Mesenchymal stem cell (in vitro differentiated cells and primary cell): Measurements from ENCODE around the gene RABGAP1L.

Experiments
- DNase-seq: peaks from one replicate; pipeline ENCODE4 v3.0.0-alpha.2; 2013
- H2AFZ ChIP-seq: one replicate; pipeline ENCODE4 v1.6.1; 2013; ENCODE audit warnings: low read depth, mild to moderate bottlenecking, control low read depth, inconsistent platforms, low read length, moderate library complexity
- H2AK5ac ChIP-seq: 2 replicates; pipeline ENCODE4 v1.6.1; 2013; ENCODE audit warnings: low read length, moderate library complexity, mild to moderate bottlenecking, inconsistent platforms; ENCODE audit not compliant: severe bottlenecking
- H2BK120ac ChIP-seq: one replicate; pipeline ENCODE4 v1.6.1; 2013; ENCODE audit warnings: low read depth, mild to moderate bottlenecking, inconsistent platforms, low read length, moderate library complexity
- H2BK12ac ChIP-seq, 2 experiments: one replicate each; pipeline ENCODE4 v1.6.1; 2013; ENCODE audit warnings: inconsistent platforms in 2 of 2, low read length in 2 of 2, mild to moderate bottlenecking in 2 of 2, moderate library complexity in 2 of 2, control low read depth in 1 of 2
- H2BK15ac ChIP-seq: one replicate; pipeline ENCODE4 v1.6.1; 2013; ENCODE audit warnings: mild to moderate bottlenecking, low read depth, inconsistent platforms; ENCODE audit not compliant: poor library complexity, severe bottlenecking
- H2BK5ac ChIP-seq: 2 replicates; pipeline ENCODE4 v1.6.1; 2013; ENCODE audit warnings: low read depth, mild to moderate bottlenecking, low read length, control low read depth, inconsistent platforms; ENCODE audit not compliant: poor library complexity, severe bottlenecking
- H3K14ac ChIP-seq, 2 experiments: one replicate each; pipeline ENCODE4 v1.6.1; 2013; ENCODE audit warnings: inconsistent platforms in 2 of 2, low read length in 2 of 2, control low read depth in 1 of 2, mild to moderate bottlenecking in 1 of 2, moderate library complexity in 1 of 2
- H3K18ac ChIP-seq, 2 experiments: one replicate each; pipeline ENCODE4 v1.6.1; 2013; ENCODE audit warnings: inconsistent platforms in 2 of 2, low read length in 2 of 2, control low read depth in 1 of 2, low read depth in 1 of 2, mild to moderate bottlenecking in 1 of 2
- H3K23ac ChIP-seq, 2 experiments: one replicate each; pipeline ENCODE4 v1.6.1; 2013; ENCODE audit warnings: inconsistent platforms in 2 of 2, low read length in 2 of 2, mild to moderate bottlenecking in 2 of 2, moderate library complexity in 2 of 2, control low read depth in 1 of 2
- H3K27ac ChIP-seq: 2 replicates; pipeline ENCODE4 v1.5.1; 2013; ENCODE audit warnings: mild to moderate bottlenecking, moderate library complexity, low read length, control low read depth, inconsistent platforms; ENCODE audit not compliant: poor library complexity, severe bottlenecking
- H3K27me3 ChIP-seq, 2 experiments: 2 replicates each; pipeline versions ENCODE4 v1.6.1 to v1.7.0; 2013; ENCODE audit warnings: low read length in 2 of 2, mild to moderate bottlenecking in 2 of 2, moderate library complexity in 2 of 2, control low read depth in 1 of 2, inconsistent platforms in 1 of 2; ENCODE audit not compliant: control insufficient read depth in 1 of 2, insufficient read depth in 1 of 2
- H3K36me3 ChIP-seq, 2 experiments: 2 replicates each; pipeline versions ENCODE4 v1.6.1 to v1.7.0; 2013; ENCODE audit warnings: low read length in 2 of 2, control low read depth in 1 of 2, inconsistent platforms in 1 of 2, low read depth in 1 of 2, mild to moderate bottlenecking in 1 of 2; ENCODE audit not compliant: insufficient read depth in 2 of 2, control insufficient read depth in 1 of 2
- H3K4ac ChIP-seq, 2 experiments: one replicate each; pipeline ENCODE4 v1.6.1; 2013; ENCODE audit warnings: inconsistent platforms in 2 of 2, low read length in 2 of 2, mild to moderate bottlenecking in 2 of 2, moderate library complexity in 2 of 2, control low read depth in 1 of 2, low read depth in 1 of 2
- H3K4me1 ChIP-seq: 2 replicates; pipeline ENCODE4 v1.6.1; 2013; ENCODE audit warnings: low read depth, low read length, control low read depth; ENCODE audit not compliant: control insufficient read depth, insufficient read depth
- H3K4me2 ChIP-seq: 2 replicates; pipeline ENCODE4 v1.6.1; 2013; ENCODE audit warnings: low read length, mild to moderate bottlenecking, inconsistent platforms; ENCODE audit not compliant: poor library complexity, severe bottlenecking
- H3K4me3 ChIP-seq, 2 experiments: 2 replicates each; pipeline versions ENCODE4 v1.5.1 to v1.7.0; 2013; ENCODE audit warnings: low read length in 2 of 2, mild to moderate bottlenecking in 2 of 2, control low read depth in 1 of 2, low read depth in 1 of 2; ENCODE audit not compliant: insufficient read depth in 1 of 2
- H3K79me1 ChIP-seq: replicated peaks from 2 replicates; pipeline ENCODE4 v1.6.1; 2013; ENCODE audit warnings: mild to moderate bottlenecking, control low read depth, low read length, inconsistent platforms; ENCODE audit not compliant: poor library complexity, severe bottlenecking
- H3K9ac ChIP-seq: 2 replicates; pipeline ENCODE4 v1.7.0; 2013; ENCODE audit warnings: mild to moderate bottlenecking, low read length, moderate library complexity
- H3K9me3 ChIP-seq: 2 replicates; pipeline ENCODE4 v1.7.0; 2013; ENCODE audit warnings: mild to moderate bottlenecking, low read length; ENCODE audit not compliant: control insufficient read depth
- H4K8ac ChIP-seq: one replicate; pipeline ENCODE4 v1.6.1; 2013; ENCODE audit warnings: inconsistent platforms, mild to moderate bottlenecking, low read length, moderate library complexity
- H4K91ac ChIP-seq: one replicate; pipeline ENCODE4 v1.6.1; 2013; ENCODE audit warnings: mild to moderate bottlenecking, low read length, inconsistent platforms
- whole genome bisulfite sequencing: methylation state at CpG from one replicate; pipeline ENCODE4 v1.1.7; 2013; ENCODE audit warnings: mixed read lengths; 5-methylcytosine and 5-hydroxymethylcytosine counted together

The RABGAP1L gene

DNA sequence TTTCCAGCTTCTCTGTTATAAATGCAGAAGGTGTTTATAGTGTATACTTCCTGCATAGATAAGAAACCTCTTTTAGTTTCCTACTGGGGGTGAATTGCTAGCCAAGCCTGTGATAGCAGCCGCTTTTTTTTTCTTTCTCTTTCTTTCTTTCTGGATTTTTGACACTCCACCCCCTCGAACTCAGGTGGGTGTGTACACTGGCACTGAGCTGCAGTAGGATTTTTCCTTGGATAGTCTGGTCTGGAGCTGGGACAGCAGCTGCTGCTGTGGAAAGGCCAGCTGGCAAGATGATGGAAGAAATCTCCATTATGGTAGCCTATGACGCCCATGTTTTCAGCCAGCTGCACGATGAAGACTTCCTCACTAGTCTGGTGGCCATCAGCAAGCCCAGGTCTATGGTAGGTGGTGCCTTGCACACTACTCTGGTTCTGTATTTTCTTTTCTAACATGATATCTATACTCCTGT, 717.9 kb downstream of the RABGAP1L start:
- no peaks in the 10 kb centered on the region for H3K36me3 ChIP-seq
- no peak overlapping the region for H3K4ac ChIP-seq
- H3K79me1 ChIP-seq, result peaks cover 3% of the 10 kb centered on the region
- no peak overlapping the region for H3K9ac ChIP-seq
- no peak for DNase-seq
- H2AK5ac ChIP-seq, result no peak overlapping the region
- H4K8ac ChIP-seq, result no peak overlapping the region
- no peak overlapping the region for H2BK15ac ChIP-seq
- 88% methylated on average over 3 of the region's 4 CpGs for WGBS
- no peak overlapping the region for H3K23ac ChIP-seq
- no peak overlapping the region for H2AFZ ChIP-seq
- no peaks in the 10 kb centered on the region for H3K27me3 ChIP-seq
- no peaks in the 10 kb centered on the region for H3K9me3 ChIP-seq
- peak overlapping the region in 1 of 2 experiments; percentile 9 for H3K14ac ChIP-seq
- peaks cover 4% of the 10 kb centered on the region for H3K4me1 ChIP-seq
- no peak overlapping the region for H3K4me2 ChIP-seq
- H3K27ac ChIP-seq, result no peak overlapping the region
- no peak overlapping the region for H2BK120ac ChIP-seq
- no peak overlapping the region for H3K4me3 ChIP-seq
- H2BK5ac ChIP-seq, result no peak overlapping the region
- no peak overlapping the region for H3K18ac ChIP-seq
- H4K91ac ChIP-seq, result no peak overlapping the region
- no peak overlapping the region for H2BK12ac ChIP-seq

DNA sequence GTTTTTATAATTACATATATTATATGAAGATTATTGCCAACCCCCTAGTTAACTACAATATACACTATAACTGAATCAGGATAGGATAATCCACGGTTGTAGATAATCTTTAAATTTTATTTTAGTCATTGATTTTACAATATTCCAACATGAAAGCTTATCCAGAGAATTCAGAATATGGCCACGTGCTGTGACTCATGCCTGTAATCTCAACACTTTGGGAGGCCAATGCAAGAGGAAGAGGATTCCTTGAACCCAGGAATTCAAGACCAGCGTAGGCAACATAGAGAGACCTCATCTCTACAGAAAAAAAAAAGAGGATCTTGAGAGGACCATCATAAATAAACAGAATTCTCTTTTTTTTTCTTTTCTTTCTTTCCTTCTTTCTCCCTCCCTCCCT, 720.9 kb downstream of the RABGAP1L start:
- Histone ChIP-seq H2AFZ (no peak overlapping the region), H3K9ac (no peak overlapping the region), H4K91ac (no peak overlapping the region), H3K36me3 (no peaks in the 10 kb centered on the region), H3K14ac (no peak overlapping the region), H2AK5ac (no peak overlapping the region), H2BK5ac (no peak overlapping the region), H2BK12ac (no peak overlapping the region), H3K23ac (no peak overlapping the region), H3K27me3 (no peaks in the 10 kb centered on the region), H3K18ac (no peak overlapping the region), H2BK15ac (no peak overlapping the region), H2BK120ac (no peak overlapping the region), H3K4me1 (peaks cover 2% of the 10 kb centered on the region), H3K4me3 (no peak overlapping the region), H3K9me3 (no peaks in the 10 kb centered on the region), H4K8ac (no peak overlapping the region), H3K27ac (no peak overlapping the region), H3K4ac (no peak overlapping the region), H3K4me2 (no peak overlapping the region), H3K79me1 (peaks cover 3% of the 10 kb centered on the region)
- 87% methylated on average over 2 of the region's 3 CpGs for WGBS
- DNase-seq, result no peak

DNA sequence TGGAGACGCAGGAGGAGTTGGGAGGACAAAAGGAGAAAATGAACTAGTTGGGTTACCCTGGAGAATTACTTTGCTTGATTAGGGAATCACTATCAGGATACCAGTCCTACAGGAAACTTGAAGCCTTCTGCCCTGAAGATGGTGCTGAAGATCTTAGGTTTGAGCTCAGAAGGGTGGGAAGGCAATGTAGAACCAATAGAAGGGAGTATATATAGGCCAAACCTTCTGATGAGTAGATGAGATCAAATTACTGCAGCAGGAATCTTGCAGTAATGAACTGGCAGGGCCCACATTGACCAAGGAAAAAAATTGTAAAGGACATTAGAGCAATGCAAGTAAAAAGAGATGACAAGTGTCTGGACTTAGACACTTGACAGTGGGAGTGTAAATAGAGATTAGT, 724.1 kb downstream of the RABGAP1L start:
- no peak overlapping the region for H2AFZ ChIP-seq
- no peak overlapping the region for H2BK5ac ChIP-seq
- H3K36me3 ChIP-seq, result peaks cover 0 to 2% of the 10 kb centered on the region in 2 experiments
- no peak overlapping the region for H4K91ac ChIP-seq
- no peak overlapping the region for H3K4ac ChIP-seq
- no peaks in the 10 kb centered on the region for H3K9me3 ChIP-seq
- H3K79me1 ChIP-seq, result peaks cover 1% of the 10 kb centered on the region
- H2AK5ac ChIP-seq, result no peak overlapping the region
- H3K27ac ChIP-seq, result no peak overlapping the region
- H3K18ac ChIP-seq, result no peak overlapping the region
- no peak overlapping the region for H3K23ac ChIP-seq
- no peaks in the 10 kb centered on the region for H3K4me1 ChIP-seq
- 95% methylated on average over 1 of the region's 1 CpG for WGBS
- H3K14ac ChIP-seq, result no peak overlapping the region
- no peak overlapping the region for H3K4me2 ChIP-seq
- no peak overlapping the region for H4K8ac ChIP-seq
- H3K9ac ChIP-seq, result no peak overlapping the region
- no peak overlapping the region for H2BK120ac ChIP-seq
- no peaks in the 10 kb centered on the region for H3K27me3 ChIP-seq
- no peak overlapping the region for H2BK12ac ChIP-seq
- H3K4me3 ChIP-seq, result no peak overlapping the region
- no peak overlapping the region for H2BK15ac ChIP-seq
- peak; percentile 22 for DNase-seq

DNA sequence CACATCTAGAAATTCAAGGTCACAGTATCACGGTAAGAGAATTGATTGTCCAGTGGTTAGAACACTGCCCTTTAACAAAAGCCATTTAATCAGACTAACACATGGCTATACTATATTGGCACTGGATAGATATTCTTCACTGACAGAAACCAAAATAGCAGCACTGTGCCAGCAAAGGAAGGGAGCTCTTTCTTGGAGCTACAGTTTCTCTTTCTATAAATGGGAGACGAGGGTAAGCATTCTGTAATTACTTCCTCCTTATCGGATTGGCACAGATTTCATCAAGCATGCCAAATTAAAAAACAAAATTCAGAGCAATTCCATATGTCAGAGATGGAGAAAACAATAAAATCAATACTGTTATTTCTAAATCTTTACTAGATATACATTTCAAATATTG, 724.7 kb downstream of the RABGAP1L start:
- DNase-seq, result no peak
- H2BK15ac ChIP-seq, result no peak overlapping the region
- H3K14ac ChIP-seq, result no peak overlapping the region
- no peak overlapping the region for H2AFZ ChIP-seq
- H3K4me1 ChIP-seq, result no peaks in the 10 kb centered on the region
- no peak overlapping the region for H3K23ac ChIP-seq
- H2BK120ac ChIP-seq, result no peak overlapping the region
- no peak overlapping the region for H3K9ac ChIP-seq
- 100% methylated on average over 1 of the region's 3 CpGs for WGBS
- H3K36me3 ChIP-seq, result peaks cover 0 to 2% of the 10 kb centered on the region in 2 experiments
- H3K4ac ChIP-seq, result no peak overlapping the region
- no peak overlapping the region for H3K4me3 ChIP-seq
- no peak overlapping the region for H2BK5ac ChIP-seq
- no peak overlapping the region for H2AK5ac ChIP-seq
- no peak overlapping the region for H3K27ac ChIP-seq
- H3K79me1 ChIP-seq, result peaks cover 1% of the 10 kb centered on the region
- H4K8ac ChIP-seq, result no peak overlapping the region
- H2BK12ac ChIP-seq, result no peak overlapping the region
- H4K91ac ChIP-seq, result no peak overlapping the region
- H3K18ac ChIP-seq, result no peak overlapping the region
- no peaks in the 10 kb centered on the region for H3K9me3 ChIP-seq
- no peak overlapping the region for H3K4me2 ChIP-seq
- no peaks in the 10 kb centered on the region for H3K27me3 ChIP-seq
